ENCODE measurements around the gene MYH9.

GRCh38 chr22:36355362-36355761 lies 32.4 kb downstream of the MYH9 start:
- TF ChIP-seq, protein P1, sequence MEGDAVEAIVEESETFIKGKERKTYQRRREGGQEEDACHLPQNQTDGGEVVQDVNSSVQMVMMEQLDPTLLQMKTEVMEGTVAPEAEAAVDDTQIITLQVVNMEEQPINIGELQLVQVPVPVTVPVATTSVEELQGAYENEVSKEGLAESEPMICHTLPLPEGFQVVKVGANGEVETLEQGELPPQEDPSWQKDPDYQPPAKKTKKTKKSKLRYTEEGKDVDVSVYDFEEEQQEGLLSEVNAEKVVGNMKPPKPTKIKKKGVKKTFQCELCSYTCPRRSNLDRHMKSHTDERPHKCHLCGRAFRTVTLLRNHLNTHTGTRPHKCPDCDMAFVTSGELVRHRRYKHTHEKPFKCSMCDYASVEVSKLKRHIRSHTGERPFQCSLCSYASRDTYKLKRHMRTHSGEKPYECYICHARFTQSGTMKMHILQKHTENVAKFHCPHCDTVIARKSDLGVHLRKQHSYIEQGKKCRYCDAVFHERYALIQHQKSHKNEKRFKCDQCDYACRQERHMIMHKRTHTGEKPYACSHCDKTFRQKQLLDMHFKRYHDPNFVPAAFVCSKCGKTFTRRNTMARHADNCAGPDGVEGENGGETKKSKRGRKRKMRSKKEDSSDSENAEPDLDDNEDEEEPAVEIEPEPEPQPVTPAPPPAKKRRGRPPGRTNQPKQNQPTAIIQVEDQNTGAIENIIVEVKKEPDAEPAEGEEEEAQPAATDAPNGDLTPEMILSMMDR (conservative IDR thresholded peaks at IDR 0.05): no peak
- no peak for TF ChIP-seq EZH2 (IDR thresholded peaks at IDR 0.05; ENCODE audit: low read depth)
